Muscle layer of duodenum (tissue), 2 donors: ENCODE data around the gene CNN2.

Experiments
- H3K27ac ChIP-seq: one replicate; pipeline ENCODE4 v1.7.0; 2013; ENCODE audit warnings: mild to moderate bottlenecking, low read length
- H3K27me3 ChIP-seq: one replicate; pipeline ENCODE4 v1.7.0; 2013; ENCODE audit warnings: low read depth, mild to moderate bottlenecking, control low read depth, low read length
- H3K36me3 ChIP-seq, 2 donors: one replicate each; pipeline ENCODE4 v1.7.0; 2013; ENCODE audit warnings: low read length in 2 of 2, control low read depth in 1 of 2, mild to moderate bottlenecking in 1 of 2; ENCODE audit not compliant: insufficient read depth in 2 of 2, control insufficient read depth in 1 of 2
- H3K4me1 ChIP-seq, 2 donors: one replicate each; pipeline ENCODE4 v1.7.0; 2013; ENCODE audit warnings: low read length in 2 of 2, mild to moderate bottlenecking in 2 of 2, control low read depth in 1 of 2, moderate library complexity in 1 of 2; ENCODE audit not compliant: insufficient read depth in 2 of 2, control insufficient read depth in 1 of 2
- H3K4me3 ChIP-seq, 2 donors: one replicate each; pipeline ENCODE4 v1.7.0; 2013; ENCODE audit warnings: low read length in 2 of 2, low read depth in 1 of 2, mild to moderate bottlenecking in 1 of 2
- H3K9me3 ChIP-seq, 2 donors: one replicate each; pipeline ENCODE4 v1.7.0; 2013; ENCODE audit warnings: low read length in 2 of 2, control low read depth in 1 of 2, mild to moderate bottlenecking in 1 of 2; ENCODE audit not compliant: control insufficient read depth in 1 of 2
- donor health status: healthy.

The CNN2 gene

GRCh38 chr19:1085676-1086442 is 59.5 kb downstream of the CNN2 start:
- H3K36me3 ChIP-seq = peaks cover under 1 to 29% of the 10 kb centered on the region in 2 donors
- H3K27ac ChIP-seq = no peak overlapping the region
- peaks cover 0 to 12% of the 10 kb centered on the region in 2 donors for H3K4me1 ChIP-seq

GRCh38 chr19:1086613-1087012 is 60.2 kb downstream of the CNN2 start:
- Histone ChIP-seq H3K4me1 (peaks cover 0 to 12% of the 10 kb centered on the region in 2 donors), H3K9me3 (no peaks in the 10 kb centered on the region), H3K27ac (no peak overlapping the region), H3K36me3 (peaks cover 5 to 36% of the 10 kb centered on the region in 2 donors), H3K27me3 (no peaks in the 10 kb centered on the region), H3K4me3 (no peak overlapping the region)

More at GRCh38 chr19:1085676-1086442, 59.5 kb downstream of the CNN2 start:
- no peaks in the 10 kb centered on the region for H3K27me3 ChIP-seq
- H3K9me3 ChIP-seq = no peaks in the 10 kb centered on the region
- H3K4me3 ChIP-seq = no peak overlapping the region

- Histone ChIP-seq H3K27me3 (no peaks in the 10 kb centered on the region), H3K36me3 (peaks cover 5 to 42% of the 10 kb centered on the region in 2 donors), H3K4me1 (peaks cover 0 to 6% of the 10 kb centered on the region in 2 donors), H3K27ac (no peak overlapping the region), H3K9me3 (no peaks in the 10 kb centered on the region), H3K4me3 (no peak overlapping the region)
These were observed 61.5 kb downstream of the CNN2 start for GRCh38 chr19:1087813-1088415.

GRCh38 chr19:1088416-1089010 is 62.1 kb downstream of the CNN2 start:
- Histone ChIP-seq H3K9me3 (no peaks in the 10 kb centered on the region), H3K27ac (no peak overlapping the region), H3K27me3 (no peaks in the 10 kb centered on the region), H3K4me1 (peaks cover 0 to 10% of the 10 kb centered on the region in 2 donors), H3K36me3 (peaks cover 5 to 48% of the 10 kb centered on the region in 2 donors), H3K4me3 (no peak overlapping the region)
